ENCODE results near the gene MAGEA4. TPM values are rescaled to one million over a fixed set of nuclear protein-coding genes. Genes with fewer than 3 reads are reported as not detected.

MAGEA4 gene
- total and polyA plus RNA-seq, 2 of the 8 experiments (the other 6 are each of a cell fraction or from before 2014, with no cell fraction given), result 0.45 to 0.67 TPM

DNA sequence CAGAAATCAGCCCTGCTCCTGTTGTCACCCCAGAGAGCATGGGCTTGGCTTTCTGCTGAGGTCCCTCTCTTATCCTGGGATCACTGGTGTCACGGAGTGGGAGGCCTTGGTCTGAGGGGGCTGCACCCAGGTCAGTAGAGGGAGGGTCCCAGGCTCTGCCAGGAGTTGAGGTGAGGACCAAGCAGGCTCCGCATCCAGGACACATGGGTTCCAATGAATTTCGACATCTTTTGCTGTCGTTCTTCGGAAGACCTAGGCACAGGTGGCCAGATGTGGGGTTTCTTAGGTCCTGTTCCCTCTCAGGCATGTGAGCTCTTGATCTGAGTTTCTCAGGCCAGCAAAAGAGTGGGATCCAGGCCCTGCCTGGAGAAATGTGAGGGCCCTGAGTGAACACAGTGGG, 10.0 kb downstream of the MAGEA4 start:
- Histone ChIP-seq H3K27ac (ENCODE audit: low read depth, low read length) (no peak overlapping the region), H4K5ac (ENCODE audit: insufficient read length, low read depth, low read length) (no peak overlapping the region), H3K4me3 (ENCODE audit: extremely low read depth in 1 of 4, insufficient read depth in 2 of 4, low read depth in 3 of 4, low read length in 4 of 4) (no peak overlapping the region), H2BK5ac (ENCODE audit: low read depth, low read length) (no peak overlapping the region), H3K23me2 (ENCODE audit: low read depth, low read length) (no peaks in the 10 kb centered on the region), H3K4me2 (ENCODE audit: insufficient read depth in 1 of 2, low read depth in 2 of 2, low read length in 2 of 2) (no peak overlapping the region), H3K14ac (ENCODE audit: insufficient read length) (no peak overlapping the region), H4K8ac (ENCODE audit: extremely low read depth, insufficient read depth, low read length) (no peak overlapping the region), H3K79me1 (ENCODE audit: low read depth, low read length) (no peaks in the 10 kb centered on the region), H3K56ac (replicated peaks; ENCODE audit: insufficient read length, low read depth, low read length) (no peak overlapping the region), H3K4me1 (replicated peaks in 1 of 4; ENCODE audit: control insufficient read depth in 3 of 4, insufficient read depth in 4 of 4, low read length in 3 of 4) (peaks cover 0 to 3% (median 0%) of the 10 kb centered on the region in 4 experiments; a peak in 2 of 7 replicates), H4K20me1 (replicated peaks in 1 of 2; ENCODE audit: control insufficient read depth in 1 of 2, insufficient read depth in 2 of 2, low read length in 2 of 2) (no peaks in the 10 kb centered on the region), H3K36me3 (ENCODE audit: control insufficient read depth in 2 of 4, insufficient read depth in 4 of 4, low read length in 3 of 4) (no peaks in the 10 kb centered on the region), H2AK5ac (ENCODE audit: low read depth, low read length) (no peak overlapping the region), H2AFZ (ENCODE audit: low read length) (no peak overlapping the region), H4K91ac (replicated peaks; ENCODE audit: insufficient read length, low read length) (no peak overlapping the region), H3K9ac (replicated peaks in 1 of 4; ENCODE audit: extremely low read depth in 1 of 4, low read depth in 3 of 4, low read length in 3 of 4) (no peak overlapping the region), H2BK12ac (ENCODE audit: low read depth, low read length) (no peak overlapping the region), H2BK20ac (ENCODE audit: low read length) (no peak overlapping the region), H3K4ac (replicated peaks; ENCODE audit: insufficient read length, low read depth, low read length) (no peak overlapping the region), H2BK15ac (ENCODE audit: low read length) (no peak overlapping the region), H2BK120ac (replicated peaks; ENCODE audit: low read depth, low read length) (no peak overlapping the region), H3K23ac (ENCODE audit: insufficient read length) (no peak overlapping the region), H3K79me2 (ENCODE audit: control insufficient read depth in 1 of 2, insufficient read depth in 2 of 2, low read length in 2 of 2) (no peaks in the 10 kb centered on the region), H3K18ac (ENCODE audit: extremely low read depth, low read length) (no peak overlapping the region), H3K9me3 (ENCODE audit: insufficient read depth in 2 of 2, low read depth in 1 of 2, low read length in 1 of 2) (no peaks in the 10 kb centered on the region), H3K27me3 (replicated peaks in 1 of 4; ENCODE audit: control insufficient read depth in 3 of 4, extremely low read depth in 1 of 4, insufficient read depth in 3 of 4, low read length in 3 of 4) (no peaks in the 10 kb centered on the region)
- CTCF ChIA-PET (ENCODE audit: partially characterized antibody), result no interaction called here
- POLR2A ChIA-PET (ENCODE audit: partially characterized antibody), result no interaction called here
- FAIRE-seq (no peak), DNase-seq (ENCODE audit: low read depth in 1 of 2, low spot score in 2 of 2) (no peak)
- WGBS, 2 experiments (ENCODE audit: extremely low coverage in 1 of 2, insufficient coverage in 1 of 2, insufficient read length in 1 of 2, insufficient replicate concordance in 2 of 2, low coverage in 1 of 2, low lambda C conversion rate in 2 of 2, missing lambda C conversion rate in 1 of 2), result 100% methylated on average over 4 of the region's 5 CpGs; no CpG with 5 or more reads in 1 of the 2 experiments
- no peak for TF ChIP-seq KDM4A (IDR thresholded peaks at IDR 0.05; ENCODE audit: low read depth, low read length, severe bottlenecking)
- TF ChIP-seq NRF1 (IDR thresholded peaks at IDR 0.05; ENCODE audit: low read depth, low read length), result no peak
- TF ChIP-seq TAF7 (optimal IDR thresholded peaks at IDR 0.05; ENCODE audit: borderline replicate concordance, low read depth, low read length), result no peak
- no peak for TF ChIP-seq EZH2 (IDR thresholded peaks at IDR 0.05; ENCODE audit: low read depth, low read length, severe bottlenecking)
- no peak for TF ChIP-seq EGR1 (IDR thresholded peaks at IDR 0.05; ENCODE audit: borderline replicate concordance, low read depth, low read length)
- TF ChIP-seq TAF1 (IDR thresholded peaks at IDR 0.05; ENCODE audit: low read depth, low read length), result no peak
- TF ChIP-seq SP2 (IDR thresholded peaks at IDR 0.05; ENCODE audit: low read length), result no peak
- no peak for TF ChIP-seq HDAC2 (IDR thresholded peaks at IDR 0.05; ENCODE audit: borderline replicate concordance in 1 of 2, low read depth in 2 of 2, low read length in 2 of 2)
- TF ChIP-seq GABPA (IDR thresholded peaks at IDR 0.05; ENCODE audit: borderline replicate concordance, insufficient read depth, low read length), result no peak
- no peak for TF ChIP-seq CTBP2 (IDR thresholded peaks at IDR 0.05; ENCODE audit: borderline replicate concordance, insufficient read depth, insufficient read length, low read length)
- TF ChIP-seq, protein P1, sequence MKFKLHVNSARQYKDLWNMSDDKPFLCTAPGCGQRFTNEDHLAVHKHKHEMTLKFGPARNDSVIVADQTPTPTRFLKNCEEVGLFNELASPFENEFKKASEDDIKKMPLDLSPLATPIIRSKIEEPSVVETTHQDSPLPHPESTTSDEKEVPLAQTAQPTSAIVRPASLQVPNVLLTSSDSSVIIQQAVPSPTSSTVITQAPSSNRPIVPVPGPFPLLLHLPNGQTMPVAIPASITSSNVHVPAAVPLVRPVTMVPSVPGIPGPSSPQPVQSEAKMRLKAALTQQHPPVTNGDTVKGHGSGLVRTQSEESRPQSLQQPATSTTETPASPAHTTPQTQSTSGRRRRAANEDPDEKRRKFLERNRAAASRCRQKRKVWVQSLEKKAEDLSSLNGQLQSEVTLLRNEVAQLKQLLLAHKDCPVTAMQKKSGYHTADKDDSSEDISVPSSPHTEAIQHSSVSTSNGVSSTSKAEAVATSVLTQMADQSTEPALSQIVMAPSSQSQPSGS (IDR thresholded peaks at IDR 0.05; ENCODE audit: low read length), result no peak
- no peak for TF ChIP-seq SIRT6 (IDR thresholded peaks at IDR 0.05; ENCODE audit: low read length)
- no peak for TF ChIP-seq BACH1 (IDR thresholded peaks at IDR 0.05; ENCODE audit: low read length)
